HG03378 (cell line): Measurements from ENCODE around the gene VPS13D.

Source experiments
- ATAC-seq: cut with Tn5 transposase; IDR thresholded peaks from one replicate; pipeline ENCODE4 v1.9.1; 2021; ENCODE audit warnings: mild to moderate bottlenecking, moderate library complexity; ENCODE audit not compliant: unreplicated experiment

The VPS13D gene, protein sequence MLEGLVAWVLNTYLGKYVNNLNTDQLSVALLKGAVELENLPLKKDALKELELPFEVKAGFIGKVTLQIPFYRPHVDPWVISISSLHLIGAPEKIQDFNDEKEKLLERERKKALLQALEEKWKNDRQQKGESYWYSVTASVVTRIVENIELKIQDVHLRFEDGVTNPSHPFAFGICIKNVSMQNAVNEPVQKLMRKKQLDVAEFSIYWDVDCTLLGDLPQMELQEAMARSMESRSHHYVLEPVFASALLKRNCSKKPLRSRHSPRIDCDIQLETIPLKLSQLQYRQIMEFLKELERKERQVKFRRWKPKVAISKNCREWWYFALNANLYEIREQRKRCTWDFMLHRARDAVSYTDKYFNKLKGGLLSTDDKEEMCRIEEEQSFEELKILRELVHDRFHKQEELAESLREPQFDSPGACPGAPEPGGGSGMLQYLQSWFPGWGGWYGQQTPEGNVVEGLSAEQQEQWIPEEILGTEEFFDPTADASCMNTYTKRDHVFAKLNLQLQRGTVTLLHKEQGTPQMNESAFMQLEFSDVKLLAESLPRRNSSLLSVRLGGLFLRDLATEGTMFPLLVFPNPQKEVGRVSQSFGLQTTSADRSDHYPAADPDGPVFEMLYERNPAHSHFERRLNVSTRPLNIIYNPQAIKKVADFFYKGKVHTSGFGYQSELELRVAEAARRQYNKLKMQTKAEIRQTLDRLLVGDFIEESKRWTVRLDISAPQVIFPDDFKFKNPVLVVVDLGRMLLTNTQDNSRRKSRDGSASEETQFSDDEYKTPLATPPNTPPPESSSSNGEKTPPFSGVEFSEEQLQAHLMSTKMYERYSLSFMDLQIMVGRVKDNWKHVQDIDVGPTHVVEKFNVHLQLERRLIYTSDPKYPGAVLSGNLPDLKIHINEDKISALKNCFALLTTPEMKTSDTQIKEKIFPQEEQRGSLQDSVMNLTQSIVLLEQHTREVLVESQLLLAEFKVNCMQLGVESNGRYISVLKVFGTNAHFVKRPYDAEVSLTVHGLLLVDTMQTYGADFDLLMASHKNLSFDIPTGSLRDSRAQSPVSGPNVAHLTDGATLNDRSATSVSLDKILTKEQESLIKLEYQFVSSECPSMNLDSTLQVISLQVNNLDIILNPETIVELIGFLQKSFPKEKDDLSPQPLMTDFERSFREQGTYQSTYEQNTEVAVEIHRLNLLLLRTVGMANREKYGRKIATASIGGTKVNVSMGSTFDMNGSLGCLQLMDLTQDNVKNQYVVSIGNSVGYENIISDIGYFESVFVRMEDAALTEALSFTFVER (N-terminal part only)

DNA sequence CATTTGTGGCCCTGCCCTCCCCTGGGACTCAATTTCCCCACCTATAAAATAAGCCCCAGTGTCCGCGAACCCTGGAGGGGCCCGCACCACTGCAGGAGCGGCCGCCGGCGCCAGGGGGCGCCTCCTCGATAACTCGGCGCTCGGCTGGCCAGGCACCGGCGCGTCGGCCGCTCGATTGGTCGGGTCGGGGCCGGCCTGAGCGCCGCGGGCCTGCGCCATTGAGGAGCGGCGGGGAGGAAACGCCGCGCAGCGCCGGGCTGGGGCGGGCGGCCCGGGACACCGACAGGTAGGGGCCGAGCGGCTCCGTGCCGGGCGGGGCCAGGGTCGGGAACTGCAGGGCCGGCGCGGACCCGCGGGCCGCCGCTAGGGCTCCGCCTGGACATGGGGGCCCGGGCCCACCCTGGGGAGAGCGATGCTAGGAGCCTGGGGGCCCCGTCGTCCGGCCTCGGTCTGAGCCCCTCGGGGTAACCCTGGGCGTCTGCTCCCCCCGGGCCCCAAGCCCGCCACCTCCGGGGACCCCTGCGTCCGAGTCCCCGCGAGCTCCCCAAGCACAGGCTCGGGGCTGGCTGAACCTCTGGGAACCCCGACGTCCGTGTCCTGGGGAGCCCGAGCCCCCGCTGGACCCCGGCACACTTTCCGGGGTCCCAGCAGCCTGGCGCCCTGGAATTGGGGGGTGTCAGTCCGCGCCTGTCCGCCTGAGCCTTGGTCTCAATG lies at the start of gene VPS13D:
TSS of gene VPS13D (plus strand) at position 196 of the 714 bp plus-strand sequence. CDS start 4,237 bp downstream, outside the sequence.
- no peak for ATAC-seq

DNA sequence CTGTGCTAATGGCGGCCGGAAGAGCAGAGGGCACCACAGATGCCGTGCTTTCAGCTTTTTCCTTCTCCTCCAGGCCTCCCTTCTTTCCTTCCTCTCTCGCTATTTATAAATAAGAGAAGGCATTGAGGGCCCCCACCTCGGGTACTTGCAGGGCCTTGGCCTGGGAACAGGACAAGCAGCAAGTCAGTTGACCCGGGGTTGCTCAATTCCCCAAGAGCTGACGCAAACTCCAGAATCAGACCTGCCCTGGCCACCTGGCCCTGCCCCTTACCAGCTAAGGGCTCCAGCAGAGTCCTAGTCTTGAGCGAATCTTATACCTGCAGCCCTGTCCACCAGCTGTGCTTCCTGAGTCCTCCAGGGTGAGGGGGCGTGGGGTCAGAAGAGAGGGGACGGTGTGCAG lies 49.5 kb upstream of the VPS13D start:
- no peak for ATAC-seq

- ATAC-seq = no peak
These were observed 48.9 kb upstream of the VPS13D start for GRCh38 chr1:12180903-12181302.

- ATAC-seq = no peak
These were observed 48.3 kb upstream of the VPS13D start for GRCh38 chr1:12181568-12181967.

- no peak for ATAC-seq
These were observed 47.3 kb upstream of the VPS13D start for GRCh38 chr1:12182410-12182984.

DNA sequence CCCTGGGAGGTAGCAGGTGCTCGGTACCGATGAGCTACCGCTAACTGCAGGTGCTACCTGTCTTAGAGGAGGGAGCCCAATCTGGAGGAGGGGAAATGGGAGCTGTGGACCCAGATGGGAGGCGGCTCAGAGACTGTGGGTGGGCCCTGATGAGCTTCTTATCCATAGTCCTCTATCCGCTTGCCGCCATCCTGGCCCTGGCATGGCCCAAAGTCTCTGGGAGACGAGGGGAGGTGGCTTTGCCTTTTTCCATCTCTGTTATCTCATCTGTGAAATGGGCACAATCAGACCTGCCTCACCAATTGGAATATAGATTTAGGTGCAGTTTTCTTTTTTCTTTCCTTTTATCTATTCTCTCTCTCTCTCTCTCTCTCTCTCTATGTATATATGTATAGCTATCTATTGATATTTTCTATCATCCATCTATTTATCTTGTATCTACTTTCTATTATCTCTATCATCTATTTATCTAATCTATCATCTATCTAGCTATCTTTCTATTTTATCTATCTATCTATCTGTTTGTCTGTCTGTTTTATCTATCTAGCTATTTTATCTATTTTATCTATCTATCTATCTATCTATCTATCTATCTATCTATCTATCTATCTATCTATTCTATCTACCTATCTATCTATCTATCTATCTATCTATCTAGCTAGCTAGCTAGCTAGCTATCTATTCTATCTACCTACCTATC lies 46.6 kb upstream of the VPS13D start:
- ATAC-seq = no peak

GRCh38 chr1:12184008-12184681 lies 45.7 kb upstream of the VPS13D start:
- ATAC-seq = no peak

DNA sequence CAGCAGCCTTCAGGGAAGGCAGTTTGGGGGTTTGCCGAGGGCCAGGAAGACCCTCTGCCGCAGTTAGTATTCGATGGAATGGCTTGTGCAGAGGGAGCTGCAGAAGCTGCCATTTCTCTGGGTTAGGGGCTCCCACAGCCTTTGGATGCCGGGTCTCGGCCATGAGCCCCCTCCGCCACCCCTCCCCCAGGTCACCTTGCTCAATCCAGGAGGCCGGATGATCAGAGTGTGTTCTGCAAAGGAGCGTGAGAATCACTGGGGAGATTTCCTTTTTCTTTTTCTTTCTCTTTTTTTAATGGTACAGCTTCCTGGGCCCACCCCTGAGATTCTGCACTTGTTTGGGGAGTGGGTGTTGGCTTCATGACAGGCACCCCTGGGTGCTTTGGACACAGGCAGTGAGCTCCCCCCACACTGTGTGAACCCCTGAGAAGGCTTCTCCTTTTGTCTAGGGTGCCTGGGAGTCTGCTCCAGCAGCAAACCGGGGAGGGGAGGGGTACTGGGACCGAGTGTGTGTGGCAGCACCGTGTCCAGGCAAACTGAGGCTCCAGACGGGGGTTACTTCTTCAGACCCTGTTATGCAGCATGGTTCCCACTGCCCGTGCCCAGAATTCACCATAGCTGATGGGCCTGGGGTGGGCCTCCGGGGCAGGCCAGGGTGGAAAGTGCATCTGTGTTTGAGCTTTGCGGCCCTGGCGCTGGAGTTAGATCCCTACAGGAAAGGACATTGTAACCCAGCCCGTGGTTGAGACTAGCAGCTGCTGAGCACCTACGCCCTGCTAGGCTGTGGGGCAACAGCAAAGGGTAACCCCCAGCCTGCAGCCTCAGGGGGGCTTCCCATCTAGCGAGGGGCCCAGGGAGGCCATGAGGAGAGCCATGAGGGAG lies 44.6 kb upstream of the VPS13D start:
- ATAC-seq = no peak

DNA sequence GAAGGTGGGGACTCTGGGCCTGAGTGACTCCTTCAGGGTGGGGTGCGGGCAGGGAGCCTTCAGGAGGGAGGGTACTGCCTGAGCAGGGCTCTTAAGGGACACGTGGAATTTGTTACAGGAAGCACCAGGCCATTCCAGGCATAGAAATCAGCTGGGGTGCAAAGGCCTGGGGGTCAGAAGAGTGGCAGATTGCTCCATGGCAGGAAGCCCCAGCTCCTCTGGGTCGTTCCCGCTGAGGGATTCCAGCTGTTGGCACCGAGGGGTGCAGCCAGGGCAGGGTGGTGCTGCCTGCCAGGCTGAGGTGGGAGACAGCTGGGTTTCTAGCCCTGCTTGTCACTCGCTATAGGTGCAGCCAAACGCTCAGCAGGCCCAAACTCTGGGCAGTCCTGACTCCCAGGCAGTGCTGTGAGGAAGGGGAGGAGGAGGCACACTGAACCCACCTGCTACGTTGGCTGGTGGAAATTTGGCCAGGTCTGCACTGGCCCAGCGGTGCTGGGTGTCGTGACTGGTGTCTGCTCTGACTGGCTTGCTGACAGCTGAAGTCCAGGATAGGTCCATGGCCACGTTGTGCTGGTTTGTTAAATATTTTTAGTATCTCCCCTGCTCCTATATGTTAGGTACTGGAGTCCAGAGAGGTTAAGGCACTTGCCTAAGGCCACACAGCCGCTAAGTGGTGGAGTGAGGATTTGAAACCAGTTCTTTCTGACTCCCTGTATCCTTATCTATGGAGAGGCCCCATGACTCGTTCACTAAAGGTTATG lies 43.7 kb upstream of the VPS13D start:
- ATAC-seq = no peak

GRCh38 chr1:12186679-12186985 lies 43.2 kb upstream of the VPS13D start:
- no peak for ATAC-seq

DNA sequence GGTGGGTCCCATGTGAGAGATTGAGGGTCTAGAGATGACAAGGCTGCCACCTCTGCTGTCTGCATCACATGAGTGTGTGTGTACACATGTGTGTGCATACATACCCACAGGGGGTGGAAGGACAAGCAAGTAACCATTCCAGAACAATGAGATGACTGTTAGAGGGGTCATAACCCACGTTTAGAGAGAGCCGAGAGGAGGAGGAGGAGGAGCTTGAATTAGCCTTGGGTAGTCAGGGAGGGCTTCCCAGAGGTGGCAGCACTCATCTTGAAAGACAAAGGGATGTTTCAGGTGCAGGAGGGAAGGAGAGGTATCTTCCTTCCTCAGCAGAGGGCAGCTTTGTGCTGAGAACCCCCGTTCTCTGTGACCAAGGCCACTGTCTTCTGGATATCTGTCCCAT lies 41.7 kb upstream of the VPS13D start:
- no peak for ATAC-seq

DNA sequence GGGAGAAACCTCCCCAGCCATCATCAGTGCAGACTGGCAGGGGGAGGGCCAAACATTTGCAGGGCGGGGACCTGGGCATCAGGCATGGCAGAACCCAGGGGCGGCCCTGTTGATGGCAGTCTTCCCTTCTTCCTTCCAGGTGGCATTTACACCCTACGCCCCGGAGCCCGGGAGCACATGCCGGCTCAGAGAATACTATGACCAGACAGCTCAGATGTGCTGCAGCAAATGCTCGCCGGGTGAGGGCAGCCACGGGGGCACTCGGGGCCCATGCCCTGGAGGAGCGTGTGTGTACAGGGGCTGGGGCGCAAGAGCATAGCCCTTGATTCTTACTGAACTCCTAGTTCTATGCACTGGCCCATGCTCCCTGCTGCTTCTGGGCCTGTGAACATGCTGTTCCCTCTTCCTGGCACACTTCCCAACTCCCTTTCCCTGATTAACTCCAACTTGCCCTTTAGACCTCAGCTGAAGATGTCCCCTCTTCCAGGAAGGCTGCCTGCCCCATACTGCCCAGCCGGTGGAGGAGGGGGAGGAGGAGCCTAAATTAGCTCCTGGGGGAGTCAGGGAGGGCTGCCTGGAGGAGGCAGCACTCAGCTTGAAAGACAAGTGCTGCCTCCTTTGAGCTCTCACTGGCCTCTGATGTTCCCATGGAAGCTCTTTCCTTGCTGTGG lies 41.0 kb upstream of the VPS13D start:
- ATAC-seq = no peak

DNA sequence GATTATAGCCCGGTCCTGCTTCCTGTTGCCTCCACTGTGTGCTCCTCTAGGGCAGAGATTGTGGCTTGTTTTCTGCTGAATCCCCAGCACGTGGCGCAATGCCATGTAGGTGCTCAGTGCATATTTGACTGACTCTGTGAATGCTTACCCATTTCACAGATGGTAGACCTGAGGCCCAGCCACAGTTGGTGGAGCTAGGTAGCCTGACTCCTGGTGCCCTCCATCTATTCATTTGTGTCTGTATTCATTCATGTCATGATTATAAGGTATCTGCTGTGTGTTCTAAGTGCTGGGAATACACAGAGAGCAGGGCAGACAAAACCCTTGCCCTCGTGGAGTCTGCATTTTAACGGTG lies 40.5 kb upstream of the VPS13D start:
- no peak for ATAC-seq

GRCh38 chr1:12191242-12192032 lies 38.4 kb upstream of the VPS13D start:
- no peak for ATAC-seq

GRCh38 chr1:12194666-12195216 lies 35.1 kb upstream of the VPS13D start:
- no peak for ATAC-seq

DNA sequence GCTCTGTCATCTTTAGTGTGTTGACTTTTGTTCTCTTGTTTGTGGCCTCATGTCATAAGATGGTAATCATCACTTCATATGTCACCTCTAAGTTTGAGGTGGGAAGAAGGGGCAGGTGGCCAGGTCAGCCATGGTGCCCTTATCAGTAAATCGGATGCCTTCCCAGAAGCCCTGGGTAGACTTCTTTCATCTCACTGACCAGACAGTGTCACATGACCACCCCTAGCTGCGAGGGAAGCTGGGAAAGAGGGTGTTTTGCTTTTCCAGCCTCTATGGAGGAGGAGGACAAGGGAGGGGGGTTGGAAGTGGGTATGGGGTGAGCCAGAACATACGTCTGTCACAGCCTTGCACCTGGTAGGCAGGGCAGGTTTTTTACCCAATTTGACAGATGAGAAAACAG lies 34.4 kb upstream of the VPS13D start:
- no peak for ATAC-seq
